OCI-LY7 (cell line): Measurements from ENCODE around the gene ZGRF1.

Experiments
- CTCF ChIP-seq: fragments of 200-600 bp; sonication (generic); conservative IDR thresholded peaks from 2 replicates; pipeline ENCODE4 v1.5.1; 2014; ENCODE audit warnings: mild to moderate bottlenecking, antibody characterized with exemption, low read length, moderate library complexity, mixed read lengths
- EZH2phosphoT487 ChIP-seq: fragments of 200-600 bp; sonication (generic); IDR thresholded peaks from 2 replicates; pipeline ENCODE4 v1.6.1; 2018; ENCODE audit warnings: low read depth, borderline replicate concordance, mild to moderate bottlenecking, mixed run types, antibody characterized with exemption, low read length, moderate library complexity, mixed read lengths

- no peak for TF ChIP-seq CTCF
- TF ChIP-seq EZH2phosphoT487 = no peak
These were observed 131.9 kb downstream of the ZGRF1 start for GRCh38 chr4:112504807-112505206.
